PC-3 (cell line): ENCODE measurements around the gene HDAC4. TPM values are rescaled to one million over a fixed set of nuclear protein-coding genes. Genes with fewer than 3 reads are reported as not detected.

ENCODE experiments used
- ATAC-seq: fragments of 200-7000 bp; cut with Tn5 transposase; 2 replicates; pipeline ENCODE4 v1.9.1; 2020; ENCODE audit warnings: mild to moderate bottlenecking, moderate library complexity
- BruUV-seq: library from RNA; stranded (reverse); fragments of 400-500 nt; replicated peaks from 2 replicates; lab custom pipeline; 2021; lab: Mats Ljungman, UMichigan
- CTCF ChIA-PET: fragments of 300-600 bp; sonication (Branson Sonifier 250); formaldehyde crosslinking; loops from one replicate; lab custom pipeline; 2022; ENCODE audit warnings: antibody characterized with exemption; lab: Charles Lee
- POLR2A ChIA-PET: fragments of 300-600 bp; sonication (Branson Sonifier 250); formaldehyde crosslinking; loops from one replicate; lab custom pipeline; 2022; ENCODE audit warnings: antibody characterized with exemption; ENCODE audit not compliant: unreplicated experiment; lab: Charles Lee
- DNase-seq: peaks from one replicate; pipeline ENCODE4 v3.0.0-alpha.2; 2015
- H2AFZ ChIP-seq: fragments of 300-600 bp; sonication (generic); 2 replicates; pipeline ENCODE4 v1.6.0; 2016; ENCODE audit warnings: antibody characterized with exemption, low read length
- H3F3A ChIP-seq: fragments of 300-600 bp; sonication (generic); one replicate; pipeline ENCODE4 v1.6.0; 2017; ENCODE audit warnings: antibody characterized with exemption, low read length, control low read depth, mild to moderate bottlenecking; ENCODE audit not compliant: unreplicated experiment
- H3K27ac ChIP-seq: fragments of 300-600 bp; sonication (generic); 2 replicates; pipeline ENCODE4 v1.5.1; 2016; ENCODE audit warnings: mild to moderate bottlenecking, low read length
- H3K27me3 ChIP-seq: fragments of 300-600 bp; sonication (generic); 2 replicates; pipeline ENCODE4 v1.6.1; 2016; ENCODE audit warnings: low read length, mixed read lengths
- H3K36me3 ChIP-seq: fragments of 300-600 bp; sonication (generic); 2 replicates; pipeline ENCODE4 v1.6.1; 2016; ENCODE audit warnings: low read depth, mixed run types, low read length, mixed read lengths
- H3K4me1 ChIP-seq: fragments of 300-600 bp; sonication (generic); 2 replicates; pipeline ENCODE4 v1.5.1; 2016; ENCODE audit warnings: low read length; ENCODE audit not compliant: insufficient read depth
- H3K4me2 ChIP-seq: fragments of 300-600 bp; sonication (generic); 2 replicates; pipeline ENCODE4 v1.6.0; 2016; ENCODE audit warnings: low read length
- H3K4me3 ChIP-seq: fragments of 300-600 bp; sonication (generic); 2 replicates; pipeline ENCODE4 v1.5.1; 2016; ENCODE audit warnings: mild to moderate bottlenecking, low read length, mixed read lengths
- H3K79me2 ChIP-seq: fragments of 300-600 bp; sonication (generic); 2 replicates; pipeline ENCODE4 v1.6.1; 2017; ENCODE audit warnings: low read length, mixed read lengths
- H3K9ac ChIP-seq: fragments of 300-600 bp; sonication (generic); 2 replicates; pipeline ENCODE4 v1.6.0; 2016; ENCODE audit warnings: mild to moderate bottlenecking, low read length
- H3K9me2 ChIP-seq: fragments of 300-600 bp; sonication (generic); replicated peaks from 2 replicates; pipeline ENCODE4 v1.6.1; 2016; ENCODE audit warnings: mixed run types, low read length, mixed read lengths
- H3K9me3 ChIP-seq: fragments of 300-600 bp; sonication (generic); 2 replicates; pipeline ENCODE4 v1.6.1; 2016; ENCODE audit warnings: low read length, mixed read lengths
- H4K20me1 ChIP-seq: fragments of 300-600 bp; sonication (generic); 2 replicates; pipeline ENCODE4 v1.6.1; 2016; ENCODE audit warnings: low read length, mixed read lengths
- EZH2 ChIP-seq: fragments of 300-600 bp; sonication (generic); IDR thresholded peaks from one replicate; pipeline ENCODE4 v1.6.1; 2017; ENCODE audit warnings: antibody characterized with exemption, mild to moderate bottlenecking, low read length; ENCODE audit not compliant: unreplicated experiment
- EZH2phosphoT487 ChIP-seq: fragments of 300-600 bp; sonication (generic); IDR thresholded peaks from 2 replicates; pipeline ENCODE4 v1.6.1; 2018; ENCODE audit warnings: mild to moderate bottlenecking, antibody characterized with exemption, low read length, borderline replicate concordance
- intact Hi-C: fragments of 100-400 bp; cut with micrococcal nuclease; formaldehyde crosslinking; loops from 2 replicates; pipeline ENCODE4 v1.9.0; 2023
- total RNA-seq: library from RNA; depleted of rRNA; stranded (reverse); fragments of >200 nt; gene quantifications from 2 replicates; pipeline ENCODE4 v1.2.3, GENCODE V29; 2014
- TF ChIP-seq, protein P1 (sequence below): fragments of 300-600 bp; sonication (generic); conservative IDR thresholded peaks from 2 replicates; pipeline ENCODE4 v1.5.1; 2017; ENCODE audit warnings: antibody characterized with exemption, low read depth, mild to moderate bottlenecking, low read length

HDAC4 gene
- total RNA-seq, 1 experiment from 2014 or later, result 8.5 TPM

- H2AFZ ChIP-seq, result no peak overlapping the region
- H3K4me3 ChIP-seq, result no peak overlapping the region
- ChIA-PET CTCF (no interaction called here), POLR2A (no interaction called here)
- BruUV-seq, result no TSS peak
- TF ChIP-seq EZH2phosphoT487 (no peak), EZH2 (no peak)
- TF ChIP-seq, protein P1, sequence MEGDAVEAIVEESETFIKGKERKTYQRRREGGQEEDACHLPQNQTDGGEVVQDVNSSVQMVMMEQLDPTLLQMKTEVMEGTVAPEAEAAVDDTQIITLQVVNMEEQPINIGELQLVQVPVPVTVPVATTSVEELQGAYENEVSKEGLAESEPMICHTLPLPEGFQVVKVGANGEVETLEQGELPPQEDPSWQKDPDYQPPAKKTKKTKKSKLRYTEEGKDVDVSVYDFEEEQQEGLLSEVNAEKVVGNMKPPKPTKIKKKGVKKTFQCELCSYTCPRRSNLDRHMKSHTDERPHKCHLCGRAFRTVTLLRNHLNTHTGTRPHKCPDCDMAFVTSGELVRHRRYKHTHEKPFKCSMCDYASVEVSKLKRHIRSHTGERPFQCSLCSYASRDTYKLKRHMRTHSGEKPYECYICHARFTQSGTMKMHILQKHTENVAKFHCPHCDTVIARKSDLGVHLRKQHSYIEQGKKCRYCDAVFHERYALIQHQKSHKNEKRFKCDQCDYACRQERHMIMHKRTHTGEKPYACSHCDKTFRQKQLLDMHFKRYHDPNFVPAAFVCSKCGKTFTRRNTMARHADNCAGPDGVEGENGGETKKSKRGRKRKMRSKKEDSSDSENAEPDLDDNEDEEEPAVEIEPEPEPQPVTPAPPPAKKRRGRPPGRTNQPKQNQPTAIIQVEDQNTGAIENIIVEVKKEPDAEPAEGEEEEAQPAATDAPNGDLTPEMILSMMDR, result no peak
- no peak overlapping the region for H3K9ac ChIP-seq
- no peaks in the 10 kb centered on the region for H4K20me1 ChIP-seq
- no peaks in the 10 kb centered on the region for H3K36me3 ChIP-seq
- H3K4me1 ChIP-seq, result peaks cover 10% of the 10 kb centered on the region
- no peaks in the 10 kb centered on the region for H3K27me3 ChIP-seq
- H3K9me2 ChIP-seq, result no peaks in the 10 kb centered on the region
- H3K9me3 ChIP-seq, result no peaks in the 10 kb centered on the region
- ATAC-seq (no peak), DNase-seq (no peak)
- no peaks in the 10 kb centered on the region for H3K79me2 ChIP-seq
- no peak overlapping the region for H3K4me2 ChIP-seq
- intact Hi-C loops, result no loop called here
- H3K27ac ChIP-seq, result no peak overlapping the region
- no peaks in the 10 kb centered on the region for H3F3A ChIP-seq
Observed at GRCh38 chr2:239065537-239065936, 335.3 kb downstream of the HDAC4 start.

- Histone ChIP-seq H4K20me1 (no peaks in the 10 kb centered on the region), H3F3A (no peaks in the 10 kb centered on the region), H3K36me3 (no peaks in the 10 kb centered on the region), H2AFZ (no peak overlapping the region), H3K9me2 (no peaks in the 10 kb centered on the region), H3K4me1 (peaks cover 3% of the 10 kb centered on the region), H3K9me3 (no peaks in the 10 kb centered on the region), H3K9ac (no peak overlapping the region), H3K4me3 (no peak overlapping the region), H3K27me3 (no peaks in the 10 kb centered on the region), H3K4me2 (no peak overlapping the region), H3K27ac (no peak overlapping the region), H3K79me2 (no peaks in the 10 kb centered on the region)
- ATAC-seq (no peak), DNase-seq (no peak)
- TF ChIP-seq, protein P1, result no peak
- no peak for TF ChIP-seq EZH2phosphoT487
- ChIA-PET POLR2A (no interaction called here), CTCF (no interaction called here)
- no TSS peak for BruUV-seq
- intact Hi-C loops, result no loop called here
Observed at GRCh38 chr2:239064891-239065290, 335.9 kb downstream of the HDAC4 start.

DNA sequence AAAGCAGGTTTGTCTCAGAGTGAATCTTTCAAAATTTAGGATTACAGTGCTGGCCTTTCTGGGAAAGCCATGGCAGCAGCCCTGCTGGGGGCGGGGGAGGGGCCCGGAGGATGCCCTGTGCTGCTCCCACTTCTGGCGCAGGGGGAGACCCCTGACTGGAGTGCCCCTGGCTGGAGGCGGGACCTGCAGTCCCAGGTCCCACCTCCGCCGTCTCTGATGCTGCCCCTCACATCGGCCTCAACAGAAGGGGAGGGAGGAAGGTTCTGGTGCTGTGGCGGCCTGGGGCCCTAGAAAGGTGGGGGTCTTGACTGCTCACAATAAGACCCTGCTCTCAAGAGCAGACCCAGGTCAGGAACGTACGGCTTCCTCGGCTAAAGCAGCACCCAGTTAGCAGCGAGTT, 336.6 kb downstream of the HDAC4 start:
- no peaks in the 10 kb centered on the region for H3K4me1 ChIP-seq
- POLR2A ChIA-PET, result no interaction called here
- no peak overlapping the region for H2AFZ ChIP-seq
- CTCF ChIA-PET, result no interaction called here
- no peaks in the 10 kb centered on the region for H3K36me3 ChIP-seq
- no peaks in the 10 kb centered on the region for H3K9me3 ChIP-seq
- H4K20me1 ChIP-seq, result no peaks in the 10 kb centered on the region
- H3K4me2 ChIP-seq, result no peak overlapping the region
- no peak overlapping the region for H3K4me3 ChIP-seq
- no peaks in the 10 kb centered on the region for H3F3A ChIP-seq
- no peak overlapping the region for H3K9ac ChIP-seq
- H3K79me2 ChIP-seq, result no peaks in the 10 kb centered on the region
- H3K27ac ChIP-seq, result no peak overlapping the region
- DNase-seq, result no peak
- no peaks in the 10 kb centered on the region for H3K9me2 ChIP-seq
- no peak for ATAC-seq
- no peaks in the 10 kb centered on the region for H3K27me3 ChIP-seq
- no TSS peak for BruUV-seq
- intact Hi-C loops, result no loop called here
- TF ChIP-seq EZH2phosphoT487 (no peak), EZH2 (no peak)
- TF ChIP-seq, protein P1, result no peak
